K562 (cell line): ENCODE measurements around the gene HOATZ. TPM values are rescaled to one million over a fixed set of nuclear protein-coding genes. Genes with fewer than 3 reads are reported as not detected.

Source experiments
- ATAC-seq: fragments of 200-7000 bp; cut with Tn5 transposase; 3 replicates; pipeline ENCODE4 v1.9.1; 2020; ENCODE audit warnings: moderate library complexity
- BruUV-seq: library from RNA; stranded (reverse); fragments of 400-500 nt; replicated peaks from 2 replicates; lab custom pipeline; 2021; lab: Mats Ljungman, UMichigan
- CTCF ChIA-PET: fragments of 300-600 bp; formaldehyde crosslinking; extraction: SDS; loops from one replicate; lab custom pipeline; 2021; ENCODE audit warnings: low intra/inter-chr PET ratio; lab: Yijun Ruan, JAX
- POLR2A ChIA-PET: fragments of 300-600, 350-650 bp; sonication (Branson Sonifier 250); formaldehyde crosslinking; extraction: SDS; loops from one replicate; lab custom pipeline; 2021; ENCODE audit warnings: antibody characterized with exemption, inconsistent platforms; lab: Yijun Ruan, JAX
- DNase-seq, 4 experiments: peaks; one replicate each; pipeline versions ENCODE4 v3.0.0 to v3.0.0-alpha.2; 2011 to 2018; ENCODE audit warnings: low spot score in 3 of 4, mixed read lengths in 3 of 4; ENCODE audit errors: extremely low read depth in 1 of 4
- FAIRE-seq: peaks from 2 replicates; lab custom pipeline; 2011; peaks lifted over from hg19 to GRCh38; lab: Jason Lieb, UNC
- H2AFZ ChIP-seq: 2 replicates; pipeline ENCODE4 v1.6.0; 2011; ENCODE audit warnings: low read depth, low read length, control low read depth, inconsistent platforms
- H3K27ac ChIP-seq: fragments of 200-600 bp; 3 replicates; pipeline ENCODE4 v1.8.0; 2011; ENCODE audit warnings: low read depth, mild to moderate bottlenecking, control low read depth, inconsistent platforms, low read length, moderate library complexity, mixed read lengths; ENCODE audit errors: extremely low read depth
- H3K27me3 ChIP-seq, 2 experiments: fragments of 300-600 bp in 1 of 2; 2 replicates in 1 of 2; 3 replicates in 1 of 2; pipeline versions ENCODE4 v1.6.0 to v1.8.0; 2011; ENCODE audit warnings: inconsistent platforms in 2 of 2, low read length in 2 of 2, mild to moderate bottlenecking in 1 of 2, mixed read lengths in 1 of 2, moderate library complexity in 1 of 2; ENCODE audit not compliant: control insufficient read depth in 2 of 2, insufficient read depth in 2 of 2
- H3K36me3 ChIP-seq: fragments of 300-600 bp; 3 replicates; pipeline ENCODE4 v1.8.0; 2011; ENCODE audit warnings: mild to moderate bottlenecking, low read length, inconsistent platforms; ENCODE audit not compliant: control insufficient read depth, insufficient read depth
- H3K4me1 ChIP-seq, 2 experiments: fragments of 200-600 bp in 1 of 2; replicated peaks in 1 of 2; 2 replicates in 1 of 2; 3 replicates in 1 of 2; pipeline versions ENCODE4 v1.5.1 to v1.8.0; 2011; ENCODE audit warnings: inconsistent platforms in 2 of 2, low read length in 2 of 2, mild to moderate bottlenecking in 1 of 2, mixed read lengths in 1 of 2, moderate library complexity in 1 of 2; ENCODE audit not compliant: control insufficient read depth in 2 of 2, insufficient read depth in 2 of 2
- H3K4me2 ChIP-seq: 2 replicates; pipeline ENCODE4 v1.6.1; 2011; ENCODE audit warnings: low read length, control low read depth, inconsistent platforms, mixed read lengths; ENCODE audit not compliant: insufficient read depth
- H3K4me3 ChIP-seq: fragments of 200-600 bp; sonication (generic), shearing (Covaris generic); 2 replicates; pipeline ENCODE4 v1.5.1; 2016; ENCODE audit warnings: control low read depth, inconsistent platforms
- H3K79me2 ChIP-seq: fragments of 200-600 bp; 3 replicates; pipeline ENCODE4 v1.8.0; 2011; ENCODE audit warnings: low read length, inconsistent platforms; ENCODE audit not compliant: control insufficient read depth, insufficient read depth
- H3K9ac ChIP-seq, 2 experiments: 2 replicates each; pipeline versions ENCODE4 v1.6.0 to v1.6.1; 2011; ENCODE audit warnings: low read depth in 2 of 2, low read length in 2 of 2, control low read depth in 1 of 2, inconsistent platforms in 1 of 2, mild to moderate bottlenecking in 1 of 2, mixed read lengths in 1 of 2; ENCODE audit not compliant: insufficient read depth in 1 of 2
- H3K9me1 ChIP-seq: one replicate; pipeline ENCODE4 v1.6.0; 2011; ENCODE audit warnings: inconsistent platforms, mild to moderate bottlenecking, low read length, moderate library complexity; ENCODE audit not compliant: control insufficient read depth, insufficient read depth
- H3K9me3 ChIP-seq: replicated peaks from 2 replicates; pipeline ENCODE4 v1.5.1; 2011; ENCODE audit warnings: low read depth, low read length, inconsistent platforms; ENCODE audit not compliant: control insufficient read depth, insufficient read depth
- H4K20me1 ChIP-seq: replicated peaks from 2 replicates; pipeline ENCODE4 v1.6.1; 2011; ENCODE audit warnings: low read length, inconsistent platforms, mixed read lengths; ENCODE audit not compliant: control insufficient read depth, insufficient read depth
- ATF7 ChIP-seq: fragments of 450-650 bp; IDR thresholded peaks from 2 replicates; pipeline ENCODE4 v1.7.1; 2014; ENCODE audit warnings: mild to moderate bottlenecking, moderate library complexity
- CCNT2 ChIP-seq: IDR thresholded peaks from 2 replicates; pipeline ENCODE4 v1.6.1; 2011; ENCODE audit warnings: borderline replicate concordance, low read depth, mild to moderate bottlenecking, moderate library complexity, mixed read lengths, low read length; ENCODE audit not compliant: insufficient read length; ENCODE audit errors: extremely low read depth
- CGGBP1 ChIP-seq: fragments of 250-450 bp; sonication (Bioruptor Pico); IDR thresholded peaks from 2 replicates; pipeline ENCODE4 v1.9.0; 2021; ENCODE audit warnings: mild to moderate bottlenecking
- CSDE1 ChIP-seq, 2 experiments: fragments of 450-650 bp; IDR thresholded peaks; 2 replicates each; pipeline ENCODE4 v1.6.1; 2016; ENCODE audit warnings: mild to moderate bottlenecking in 1 of 2
- DPF2 ChIP-seq: fragments of 450-650 bp; IDR thresholded peaks from 2 replicates; pipeline ENCODE4 v1.6.1; 2016
- FOXK1 ChIP-seq: sonication (generic); formaldehyde crosslinking; IDR thresholded peaks from 2 replicates; pipeline ENCODE4 v1.8.0; 2022; ENCODE audit warnings: missing genetic modification reagents, mild to moderate bottlenecking, borderline replicate concordance
- GTF2E2 ChIP-seq: fragments of 200-800 bp; sonication (Bioruptor generic); IDR thresholded peaks from 2 replicates; pipeline ENCODE4 v1.6.1; 2016; ENCODE audit warnings: missing genetic modification characterization, missing compliant biosample characterization
- MTA1 ChIP-seq: fragments of 450-650 bp; IDR thresholded peaks from 2 replicates; pipeline ENCODE4 v1.6.1; 2017; ENCODE audit warnings: borderline replicate concordance
- PHF8 ChIP-seq: fragments of 200-600 bp; sonication (generic); IDR thresholded peaks from 2 replicates; pipeline ENCODE4 v1.6.1; 2012; ENCODE audit warnings: mixed run types, mild to moderate bottlenecking, inconsistent platforms, low read length, moderate library complexity, borderline replicate concordance
- SOX6 ChIP-seq: fragments of 450-650 bp; IDR thresholded peaks from 2 replicates; pipeline ENCODE4 v1.6.1; 2014; ENCODE audit warnings: mild to moderate bottlenecking
- TCF15 ChIP-seq: fragments of 250-450 bp; sonication (Bioruptor Pico); IDR thresholded peaks from 2 replicates; pipeline ENCODE4 v1.8.0; 2022; ENCODE audit warnings: moderate library complexity, mild to moderate bottlenecking, inconsistent platforms
- ZNF24 ChIP-seq: fragments of 450-650 bp; IDR thresholded peaks from 2 replicates; pipeline ENCODE4 v1.6.1; 2016
- WGBS: fragments of 100-300 bp; shearing (Covaris generic); methylation state at CpG from one replicate; pipeline ENCODE4 v1.1.6; 2016; ENCODE audit warnings: low coverage, mixed read lengths; ENCODE audit not compliant: insufficient coverage; ENCODE audit errors: missing lambda C conversion rate; 5-methylcytosine and 5-hydroxymethylcytosine counted together
- in situ Hi-C: fragments of 300-500 bp; cut with MboI; formaldehyde crosslinking; loops from 4 replicates; pipeline ENCODE4 v1.15.0; 2018; ENCODE audit warnings: inconsistent platforms, mixed read lengths
- intact Hi-C: fragments of 100-400 bp; cut with micrococcal nuclease; formaldehyde crosslinking; loops from 2 replicates; pipeline ENCODE4 v1.14.2; 2022
- polyA plus RNA-seq, 8 experiments: library from polyadenylated mRNA; depleted of rRNA in 4 of 8; stranded (reverse) in 5 of 8; unstranded in 3 of 8; fragments of >200 nt; fragmentation: Nextera tagmentation in 2 of 8; fragmentation: Illumina TruSeq in 1 of 8; extraction: Ambion mirVana in 2 of 8; extraction: Trizol in 1 of 8; gene quantifications; 2 replicates each; pipeline versions ENCODE4 v1.2.1 to v1.2.3, GENCODE V29; 2011 to 2014; ENCODE audit warnings: inconsistent platforms in 1 of 8, missing spikeins in 1 of 8
- total RNA-seq, 7 experiments: library from RNA; depleted of rRNA in 6 of 7; stranded (reverse); fragments of >200 nt in 6 of 7; fragmentation: Illumina TruSeq in 2 of 7; extraction: Trizol in 2 of 7; gene quantifications; 2 replicates each; pipeline versions ENCODE4 v1.2.1 to v1.2.3, GENCODE V29; 2011 to 2021; ENCODE audit warnings: low replicate concordance in 1 of 7

The HOATZ gene
- total and polyA plus RNA-seq, 9 of the 15 experiments (the other 6 are each of a cell fraction or from before 2014, with no cell fraction given), result not detected

GRCh38 chr11:111539426-111540113 is 25.0 kb downstream of the HOATZ start:
- ATAC-seq, result no peak
- in situ Hi-C loops (no loop called here), intact Hi-C loops (no loop called here)
- no peaks in the 10 kb centered on the region for H3K36me3 ChIP-seq
- H4K20me1 ChIP-seq, result no peaks in the 10 kb centered on the region
- CTCF ChIA-PET, result no interaction called here
- DNase-seq, result no peak
- no peaks in the 10 kb centered on the region for H3K9me3 ChIP-seq
- H3K27me3 ChIP-seq, result peaks cover 19 to 45% of the 10 kb centered on the region in 2 experiments
- H3K9me1 ChIP-seq, result no peaks in the 10 kb centered on the region
- H3K4me2 ChIP-seq, result no peak overlapping the region
- FAIRE-seq, result no peak
- WGBS, result 9% methylated on average over 9 of the region's 9 CpGs
- POLR2A ChIA-PET, result interaction anchor here (0.6 to 0.7 kb wide), 2 partner anchors 509 to 1288 kb away, joined by 3 read pairs; no protein-coding TSS in a partner anchor
- BruUV-seq, result no TSS peak
- H3K79me2 ChIP-seq, result no peaks in the 10 kb centered on the region
- TF ChIP-seq PHF8, result no peak
- TF ChIP-seq DPF2, result no peak
- TF ChIP-seq CGGBP1, result no peak
- TF ChIP-seq FOXK1 (CRISPR knock-in tag), result no peak
- no peak for TF ChIP-seq SOX6
- TF ChIP-seq CSDE1 (IDR thresholded peaks at IDR 0.05), result no peak
- no peak for TF ChIP-seq GTF2E2
- no peak for TF ChIP-seq MTA1
- no peak for TF ChIP-seq TCF15 (CRISPR knock-in tag)
- TF ChIP-seq ZNF24, result no peak
- TF ChIP-seq ATF7, result no peak
- TF ChIP-seq CCNT2, result no peak
- H3K27ac ChIP-seq, result no peak overlapping the region
- H2AFZ ChIP-seq, result no peak overlapping the region
- no peak overlapping the region for H3K9ac ChIP-seq
- no peak overlapping the region for H3K4me3 ChIP-seq
- peaks cover 0 to 14% of the 10 kb centered on the region in 2 experiments; a peak in 1 of 5 replicates for H3K4me1 ChIP-seq
